Stimulated activated CD4-positive, alpha-beta T cell treated with anti-CD3 and anti-CD28 coated beads, TNF-alpha, amount 100 ng/mL, for 1 hour (primary cell): ENCODE measurements around the gene CADM2.

Source experiments
- DNase-seq, 3 donors: peaks; one replicate each; pipeline ENCODE4 v3.0.0-alpha.2; 2020; ENCODE audit warnings: low read depth in 3 of 3, low spot score in 1 of 3

Gene CADM2

DNA sequence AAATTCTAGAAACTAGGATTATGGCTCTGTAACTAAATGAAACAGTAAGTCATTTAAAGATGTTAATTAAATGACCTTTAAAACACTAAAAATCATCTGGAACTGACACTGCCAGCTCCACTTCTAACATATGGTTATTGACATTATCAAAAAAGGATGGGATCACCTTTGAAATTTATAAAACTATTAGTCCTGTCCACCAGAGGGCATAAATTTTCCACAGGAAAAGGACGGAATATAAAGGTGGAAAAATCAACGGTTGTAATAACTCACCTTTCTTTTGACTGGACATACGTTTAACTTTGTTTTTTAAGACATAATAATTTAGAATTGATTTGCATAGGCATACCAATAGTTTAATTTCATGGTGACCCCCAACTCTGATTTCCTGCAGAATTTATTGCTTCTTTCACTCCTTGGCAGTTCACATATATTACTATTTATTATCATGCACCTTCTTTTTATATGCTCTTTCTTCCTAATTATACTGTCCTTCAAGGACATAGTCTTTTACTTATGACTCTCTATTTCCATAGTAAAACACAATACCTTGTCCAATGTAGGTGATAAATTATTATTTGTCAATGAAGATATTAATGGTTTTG lies 345.7 kb downstream of the CADM2 start:
- no peak for DNase-seq

DNA sequence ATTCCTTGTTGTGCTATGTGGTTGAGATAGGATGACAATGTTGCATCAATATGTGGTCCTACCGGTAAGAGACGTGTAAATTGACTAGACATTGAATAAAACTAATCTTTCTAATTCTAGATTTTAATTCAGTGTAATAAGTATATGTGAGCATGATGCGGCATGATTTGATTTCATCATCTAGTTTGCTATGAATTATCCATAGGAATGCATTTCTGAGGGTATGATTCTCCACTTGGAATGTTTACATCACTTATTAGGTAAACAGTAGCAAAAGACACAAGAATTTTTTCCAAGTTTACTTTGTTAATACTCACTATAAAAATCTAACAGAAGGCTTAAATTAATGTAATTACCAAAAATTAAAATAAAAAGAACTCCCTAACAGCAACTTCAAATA lies 353.5 kb downstream of the CADM2 start:
- DNase-seq = no peak

DNA sequence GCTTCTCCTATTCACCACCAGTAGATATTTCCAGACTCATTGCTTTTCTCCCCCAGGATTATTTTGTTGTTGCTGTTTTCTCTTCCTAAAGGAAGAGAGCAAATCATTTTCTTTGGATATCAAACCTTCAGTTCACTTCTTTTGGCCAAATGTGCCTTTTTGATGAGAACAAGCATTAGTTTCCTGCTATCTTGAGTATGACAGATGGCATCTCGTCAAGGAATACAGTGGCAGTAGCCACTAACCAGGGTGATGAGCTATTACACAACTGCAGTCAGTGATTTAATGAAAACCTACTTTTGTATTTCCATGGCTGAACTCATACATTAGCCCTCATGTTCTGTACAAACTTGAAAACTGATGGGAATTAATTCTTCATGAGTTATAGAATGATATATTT lies 354.6 kb downstream of the CADM2 start:
- DNase-seq = no peak

DNA sequence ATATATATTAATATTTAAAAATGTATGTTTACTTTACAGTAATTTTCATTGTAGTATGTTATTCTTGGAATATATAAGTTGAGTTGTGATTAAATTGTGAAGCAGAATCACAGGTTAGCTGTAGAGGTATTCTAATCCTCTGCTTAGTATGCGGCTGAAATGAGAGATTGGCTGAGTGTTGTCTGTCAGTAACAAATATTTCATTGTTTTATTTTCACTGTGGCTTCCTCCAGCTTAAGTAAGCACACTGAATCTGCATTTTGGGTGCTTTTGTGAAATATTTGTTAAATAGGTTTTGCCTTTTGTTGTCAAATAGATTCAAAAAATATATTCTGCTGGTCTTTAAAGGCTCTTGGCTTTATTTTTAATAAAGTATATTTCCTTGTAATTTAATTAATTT lies 357.5 kb downstream of the CADM2 start:
- no peak for DNase-seq

DNA sequence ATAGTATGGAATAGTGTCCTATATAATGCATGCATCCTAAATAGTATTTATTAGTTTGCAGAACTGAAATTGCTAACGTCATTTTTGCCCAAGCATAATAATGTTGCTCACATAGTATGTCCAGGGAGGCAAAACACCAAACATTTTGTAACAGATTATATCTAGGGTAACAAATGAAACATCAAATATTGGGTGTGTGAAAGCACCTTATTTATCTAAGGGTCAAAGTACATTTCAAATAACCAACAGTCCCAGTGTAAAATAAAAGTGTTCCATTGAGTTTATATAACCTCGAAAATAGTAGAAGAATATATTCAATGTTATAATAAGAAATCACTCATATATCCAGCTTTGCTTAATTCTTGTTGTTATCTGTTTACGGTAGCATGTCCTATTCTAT lies 363.1 kb downstream of the CADM2 start:
- no peak for DNase-seq

DNA sequence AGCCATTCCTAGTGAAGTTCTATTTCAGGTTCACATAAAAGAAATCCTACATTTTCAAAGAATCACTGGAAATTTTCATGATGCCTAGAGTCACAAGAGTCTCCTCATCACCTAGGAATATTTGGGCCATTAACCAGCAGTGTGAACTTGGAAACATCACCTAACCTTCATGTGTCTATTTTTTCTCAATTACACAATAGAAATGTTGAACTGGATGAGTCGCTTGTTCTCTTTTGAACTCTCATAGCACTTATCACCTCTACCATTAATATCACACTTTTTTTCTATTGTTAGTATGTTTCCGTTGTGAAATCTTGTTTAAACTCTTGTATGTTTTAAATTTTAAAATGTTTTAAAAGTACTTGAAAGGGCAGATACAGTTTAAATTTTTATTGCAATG lies 371.3 kb downstream of the CADM2 start:
- no peak for DNase-seq

DNA sequence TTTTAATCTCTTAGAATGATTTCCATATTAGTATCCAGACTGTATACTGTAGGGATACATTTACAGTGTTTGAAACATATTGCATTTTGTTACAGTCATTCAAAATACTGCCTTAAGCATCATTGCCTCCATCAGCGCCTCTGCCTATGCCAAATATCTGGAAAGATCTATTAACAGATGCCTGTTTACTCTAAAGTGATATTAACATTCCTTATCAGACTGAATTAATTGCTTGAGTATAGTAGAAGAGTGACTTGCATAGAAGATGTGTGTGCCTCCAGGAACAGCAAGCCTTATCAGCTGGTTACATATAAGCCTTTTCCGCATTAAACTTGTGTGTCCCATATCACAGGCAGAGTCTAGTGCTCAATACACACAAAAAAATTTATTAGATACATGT lies 379.1 kb downstream of the CADM2 start:
- no peak for DNase-seq

DNA sequence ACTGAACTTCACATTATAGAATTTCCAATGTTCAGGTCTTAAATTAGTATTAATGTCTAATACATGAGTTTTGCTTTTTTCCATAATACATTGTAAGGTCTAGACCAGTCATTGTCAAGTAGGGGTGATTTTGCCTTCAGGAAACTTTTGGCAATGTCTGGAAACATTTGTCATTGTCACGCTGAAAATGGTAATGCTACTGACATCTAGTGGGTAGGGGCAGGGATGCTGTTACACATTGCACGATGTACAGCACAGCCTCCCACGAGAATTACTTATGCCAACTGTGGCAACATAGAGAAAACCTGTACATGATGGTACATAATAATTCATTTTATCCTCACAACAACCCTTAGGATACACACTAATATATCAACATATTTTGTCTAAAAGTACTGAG lies 384.1 kb downstream of the CADM2 start:
- no peak for DNase-seq

DNA sequence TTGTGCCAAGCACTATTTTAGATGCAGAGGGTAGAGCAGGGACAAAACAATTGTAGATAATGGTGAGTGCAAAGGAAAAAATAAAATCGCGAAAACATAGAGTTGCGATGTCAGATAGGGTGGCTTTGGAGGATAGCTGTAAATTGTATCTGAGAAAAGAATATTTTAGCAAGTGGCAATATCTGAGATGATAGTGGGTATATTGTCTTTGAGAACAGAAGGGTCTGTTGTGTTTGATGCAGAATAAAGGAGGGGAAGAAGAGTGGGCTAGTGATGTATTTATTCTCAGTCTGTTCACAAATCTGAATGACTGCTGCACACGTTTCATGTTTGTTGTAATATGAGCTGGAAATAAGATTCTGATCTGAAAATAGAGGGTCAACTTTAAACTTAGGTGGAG lies 396.8 kb downstream of the CADM2 start:
- no peak for DNase-seq

DNA sequence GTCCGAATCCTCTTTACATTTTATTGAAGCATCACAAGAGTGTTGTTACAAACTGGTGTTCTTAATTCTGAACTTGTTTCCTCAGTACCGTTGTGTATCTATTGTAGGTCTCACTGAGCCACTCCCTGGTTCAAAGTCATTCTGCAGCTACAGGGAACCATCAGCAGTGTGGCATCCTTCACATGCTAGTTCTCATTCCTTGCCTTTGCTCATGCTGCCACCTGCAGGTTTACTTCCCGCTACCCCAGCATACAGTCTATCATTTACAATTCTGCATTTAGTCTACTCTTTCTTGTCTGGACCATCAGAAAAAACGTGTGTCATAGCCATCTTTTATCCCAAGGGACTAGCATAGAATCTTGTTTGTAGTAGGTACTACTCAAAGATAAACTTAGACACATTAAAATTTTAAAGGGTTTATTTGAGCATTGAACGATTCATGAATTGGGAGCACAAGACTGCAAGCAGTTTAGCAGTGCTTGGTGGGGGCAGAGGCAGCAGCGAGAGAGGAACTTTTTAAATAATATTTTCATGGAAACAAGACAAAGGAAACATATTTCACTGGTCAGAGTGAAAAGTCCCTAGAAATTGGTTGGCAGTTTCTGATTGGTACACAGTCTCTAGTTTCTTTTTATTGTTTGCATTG lies 402.1 kb downstream of the CADM2 start:
- DNase-seq = no peak

DNA sequence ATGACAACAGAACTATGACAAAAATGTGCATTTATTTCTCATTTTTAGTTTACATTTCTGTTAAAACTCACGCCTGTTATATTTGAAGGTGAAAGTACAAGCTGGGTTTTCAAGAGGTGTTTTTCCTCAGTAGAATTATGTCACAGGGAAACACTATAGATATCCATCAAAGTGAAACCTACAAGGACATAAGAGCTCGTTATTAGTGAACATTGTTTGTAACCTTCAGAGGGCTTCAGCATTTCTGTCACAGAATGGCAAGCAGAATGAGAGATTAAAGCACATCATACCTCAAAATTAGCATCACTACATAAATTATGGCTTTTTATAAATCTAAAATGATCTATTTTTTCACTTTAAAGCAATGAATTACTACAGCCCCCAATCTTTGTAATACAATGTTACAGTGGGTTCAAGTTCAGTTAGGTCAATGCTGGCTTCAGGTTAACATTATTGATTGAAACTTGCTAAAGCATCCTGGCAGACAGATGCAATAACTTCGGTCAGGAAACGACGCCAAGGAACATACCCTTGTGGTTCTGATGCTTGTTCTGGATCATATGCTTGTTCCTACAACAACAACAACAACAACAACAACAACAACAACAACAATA lies 405.6 kb downstream of the CADM2 start:
- DNase-seq = no peak

DNA sequence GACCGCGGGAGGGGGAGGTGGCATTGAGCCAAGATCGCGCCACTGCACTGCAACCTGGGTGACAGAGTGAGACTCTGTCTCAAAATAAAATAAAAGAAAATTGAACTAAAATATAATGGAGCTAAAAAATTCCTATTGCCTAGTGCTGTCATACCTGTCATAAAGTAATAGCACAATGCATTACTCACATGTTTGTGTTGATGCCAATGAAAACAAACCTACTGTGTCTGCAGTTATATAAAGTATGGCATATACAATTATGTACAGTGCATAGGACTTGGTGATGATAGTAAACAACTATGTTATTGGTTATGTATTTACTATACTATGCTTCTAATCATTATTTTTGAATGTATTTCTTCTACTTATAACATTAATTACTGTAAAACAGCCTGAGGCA lies 411.6 kb downstream of the CADM2 start:
- no peak for DNase-seq

DNA sequence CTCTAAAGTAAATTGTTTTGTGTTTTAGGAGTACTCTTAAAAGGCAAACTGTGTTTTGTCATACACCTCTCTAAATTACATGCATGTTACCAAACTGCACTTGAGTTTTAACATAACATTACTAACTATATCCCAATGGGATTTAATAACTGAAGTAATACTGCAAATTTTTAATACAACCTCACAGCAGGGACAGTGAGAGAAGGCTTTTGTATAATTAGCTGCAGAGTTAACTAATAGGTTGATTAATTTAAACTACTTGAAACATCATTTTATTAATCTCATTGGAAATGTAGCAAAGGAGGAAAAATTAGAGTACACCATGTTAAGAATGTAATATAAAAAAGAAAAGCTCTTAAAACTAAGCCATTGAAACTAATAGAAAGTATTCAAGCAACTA lies 417.3 kb downstream of the CADM2 start:
- no peak for DNase-seq

DNA sequence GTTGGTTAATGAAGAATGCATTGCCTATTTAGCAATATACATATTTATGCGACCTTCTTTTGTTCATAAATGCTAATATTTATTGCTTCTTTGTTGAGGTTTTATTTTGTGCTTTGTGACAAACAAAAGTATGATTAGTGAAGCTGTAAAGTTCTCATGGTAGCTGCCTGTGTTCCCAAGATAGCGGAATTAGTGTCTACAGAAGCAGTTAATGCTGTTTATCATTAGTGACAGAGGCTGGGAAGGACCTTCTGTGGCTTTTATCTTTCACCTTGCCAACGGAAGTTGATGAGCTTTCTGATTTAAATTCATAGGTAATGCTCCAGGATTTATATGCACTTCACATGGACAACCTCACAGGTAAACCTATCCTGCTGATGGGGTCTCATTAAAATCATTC lies 418.3 kb downstream of the CADM2 start:
- DNase-seq = no peak

DNA sequence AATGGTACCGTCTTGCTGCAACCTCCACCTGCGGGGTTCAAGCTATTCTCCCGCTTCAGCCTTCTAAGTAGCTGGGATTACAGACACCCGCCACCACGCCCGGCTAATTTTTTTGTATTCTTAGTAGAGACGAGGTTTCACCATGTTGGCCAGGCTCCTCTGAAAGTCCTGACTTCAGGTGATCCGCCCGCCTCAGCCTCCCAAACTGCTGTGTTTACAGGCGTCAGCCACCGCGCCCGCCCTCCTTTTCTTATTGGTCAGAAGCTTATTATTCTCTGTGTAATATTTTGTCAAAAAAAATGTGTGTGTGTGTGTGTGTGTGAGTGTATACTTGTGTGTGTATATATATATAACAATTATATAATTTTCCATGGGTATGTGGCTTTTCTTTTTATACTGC lies 425.6 kb downstream of the CADM2 start:
- DNase-seq = no peak

DNA sequence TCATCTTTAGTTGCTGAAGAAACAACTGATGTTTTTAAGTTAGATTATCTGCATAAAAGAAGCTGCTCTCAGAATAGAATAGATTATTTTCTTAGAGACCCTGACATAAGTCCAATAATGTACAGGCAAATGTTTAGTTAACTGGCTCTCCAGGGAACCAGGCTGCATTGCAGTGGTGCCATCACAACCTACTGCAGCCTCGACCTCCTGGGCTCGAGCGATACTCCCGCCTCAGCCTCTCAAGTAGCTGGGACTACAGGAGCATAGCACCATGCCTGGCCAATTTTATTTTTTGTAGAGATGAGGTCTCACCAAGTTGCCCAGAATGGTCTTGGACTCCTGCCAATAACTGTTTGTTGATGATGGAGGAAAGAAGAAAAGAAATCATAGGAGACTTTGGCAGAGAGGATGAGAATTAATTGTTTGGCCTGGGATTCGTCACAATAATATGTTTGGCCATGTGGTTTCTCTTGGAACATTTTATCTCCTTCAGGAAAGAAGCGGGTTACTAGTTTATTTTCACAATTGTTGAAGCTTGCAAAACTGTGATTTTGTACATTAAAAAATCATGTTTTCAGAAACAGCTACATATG lies 429.2 kb downstream of the CADM2 start:
- DNase-seq = no peak

DNA sequence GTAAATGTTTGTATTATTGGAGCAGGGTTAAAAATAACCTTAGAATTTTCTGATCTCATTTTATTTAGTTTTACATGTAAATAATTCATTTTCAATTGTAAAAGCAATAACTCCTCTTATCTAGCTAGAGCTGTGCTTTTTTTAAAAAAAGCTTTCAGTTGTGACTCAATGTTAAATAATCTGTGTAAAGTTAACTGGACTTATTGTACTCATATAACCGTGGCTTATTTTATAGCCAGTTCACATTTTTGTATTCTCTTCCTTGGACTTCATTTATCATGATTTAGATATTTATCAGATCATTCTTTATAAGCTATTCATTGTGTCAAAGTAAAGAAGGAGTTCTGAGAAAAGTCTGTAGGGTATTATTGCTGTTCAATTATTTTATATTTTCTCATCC lies 435.6 kb downstream of the CADM2 start:
- DNase-seq = no peak

DNA sequence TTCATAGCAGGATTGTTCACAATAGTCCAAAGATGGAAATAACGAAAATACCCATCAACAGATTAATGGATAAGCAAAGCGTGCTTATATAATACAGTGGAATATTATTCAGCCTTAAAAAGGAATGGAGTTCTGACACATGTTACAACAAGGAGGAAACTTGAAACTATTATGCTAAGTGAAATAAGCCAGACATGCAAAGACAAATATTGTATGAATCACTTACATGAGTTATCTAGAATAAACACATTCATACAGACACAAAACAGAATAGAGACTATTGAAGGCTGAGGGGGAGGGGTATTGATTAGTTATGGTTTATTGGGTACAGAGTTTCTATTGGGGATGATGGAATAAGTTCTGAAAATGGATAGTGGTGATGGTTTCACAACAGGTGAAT lies 438.6 kb downstream of the CADM2 start:
- no peak for DNase-seq

DNA sequence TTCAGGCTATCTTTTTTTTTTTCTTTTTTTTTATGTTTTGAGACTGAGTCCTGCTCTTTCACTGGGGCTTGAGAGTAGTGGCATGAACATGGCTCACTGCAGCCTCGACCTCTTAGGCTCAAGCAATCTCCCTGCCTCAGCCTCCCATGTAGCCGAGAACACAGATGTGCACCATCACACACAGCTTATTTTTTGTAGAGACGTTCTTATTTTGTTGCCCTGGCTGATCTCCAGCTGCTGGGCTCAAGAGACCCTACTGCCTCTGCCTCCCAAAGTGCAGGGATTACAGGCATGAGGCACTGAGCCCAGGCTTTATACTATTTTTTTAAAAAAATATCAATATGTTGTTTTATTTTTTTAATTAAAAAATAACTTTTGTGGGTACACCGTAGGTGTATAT lies 467.3 kb downstream of the CADM2 start:
- DNase-seq = no peak

DNA sequence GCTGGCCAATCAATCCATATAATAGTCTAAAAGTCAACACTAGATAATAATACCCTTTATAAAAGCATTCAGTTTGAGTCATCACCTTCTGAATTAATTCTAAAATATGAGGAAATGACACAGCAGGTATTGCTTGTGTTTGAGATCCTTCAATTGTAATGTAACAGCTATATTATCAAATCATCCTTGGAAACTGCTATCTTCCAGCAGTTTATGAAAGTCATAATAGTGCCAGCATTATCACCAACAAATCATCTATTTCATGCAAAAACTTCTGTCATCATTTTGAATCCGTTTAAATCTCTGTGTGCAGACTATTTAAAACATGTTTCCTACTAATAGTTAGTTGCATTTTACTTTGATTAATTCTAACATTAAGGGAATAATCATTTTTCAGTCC lies 468.7 kb downstream of the CADM2 start:
- DNase-seq = no peak

DNA sequence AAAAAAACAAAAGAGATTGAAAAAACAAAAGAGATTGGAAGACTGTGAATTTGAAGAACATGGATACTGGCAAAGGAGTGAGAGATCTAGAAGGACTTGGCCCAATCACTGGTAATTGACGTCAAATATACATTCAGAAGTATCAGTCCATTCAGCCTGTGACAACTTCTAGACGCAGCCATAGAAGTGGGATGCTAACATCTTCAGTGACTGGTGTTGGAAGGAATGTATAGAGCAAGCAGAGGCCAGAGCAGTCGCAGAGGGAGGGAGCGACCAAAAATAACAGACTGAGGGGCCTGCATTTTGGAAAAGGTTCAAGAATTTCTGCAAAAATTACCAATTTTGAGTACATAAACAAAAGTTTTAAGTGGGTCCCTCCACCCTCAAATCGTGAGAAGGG lies 473.3 kb downstream of the CADM2 start:
- no peak for DNase-seq

DNA sequence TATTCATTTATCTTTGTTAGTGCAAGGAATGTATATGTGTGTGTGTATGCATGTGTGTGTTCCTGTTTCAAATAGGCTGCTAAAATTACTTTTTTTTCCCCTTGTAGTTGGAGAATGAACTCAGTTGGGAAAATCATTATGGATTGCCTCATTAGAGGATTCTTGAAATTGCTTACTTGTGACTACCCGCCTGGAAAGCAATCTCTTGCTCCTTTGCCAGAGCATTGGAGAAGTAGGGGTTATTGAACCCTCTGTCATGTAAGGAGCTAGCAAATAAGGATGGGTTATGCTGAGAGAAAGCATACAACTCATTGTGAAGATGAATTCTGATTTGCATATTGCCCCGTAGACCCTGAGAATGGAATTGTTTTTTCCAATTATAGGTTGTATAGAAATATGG lies 474.5 kb downstream of the CADM2 start:
- no peak for DNase-seq
